AG04449 (cell line): ENCODE measurements around the gene GTF2F2.
"Not testable (repeated sequence)": the region's sequence is repeated elsewhere in the genome, so short reads cannot be mapped to it uniquely, and the experiment has no call there.

Experiments
- CTCF ChIA-PET: fragments of 350-600 bp; formaldehyde crosslinking; extraction: SDS; loops from one replicate; lab custom pipeline; 2021; ENCODE audit warnings: antibody characterized with exemption; lab: Yijun Ruan, JAX
- POLR2A ChIA-PET: fragments of 400-600, 350-600 bp; formaldehyde crosslinking; extraction: SDS; loops from one replicate; lab custom pipeline; 2020; ENCODE audit warnings: antibody characterized with exemption, inconsistent platforms; lab: Yijun Ruan, JAX
- DNase-seq: peaks from one replicate; pipeline ENCODE4 v3.0.0-alpha.2; 2010; ENCODE audit warnings: low read depth, low spot score
- H3K4me3 ChIP-seq: 2 replicates; pipeline ENCODE4 v1.5.1; 2011; ENCODE audit warnings: low read depth, mild to moderate bottlenecking, control low read depth, low read length
- CTCF ChIP-seq: IDR thresholded peaks from one replicate; pipeline ENCODE4 v1.5.1; 2011; ENCODE audit warnings: mild to moderate bottlenecking, moderate library complexity, low read length, control low read depth, inconsistent platforms; ENCODE audit not compliant: insufficient read depth; ENCODE audit errors: missing control alignments

GTF2F2 gene

GRCh38 chr13:45242524-45242923, 122.2 kb downstream of the GTF2F2 start:
- TF ChIP-seq CTCF, result no peak
- DNase-seq, result no peak
- POLR2A ChIA-PET, result no interaction called here
- CTCF ChIA-PET, result no interaction called here
- H3K4me3 ChIP-seq, result no peak overlapping the region

- DNase-seq, result no peak
- TF ChIP-seq CTCF, result no peak
- no peak overlapping the region for H3K4me3 ChIP-seq
- ChIA-PET CTCF (no interaction called here), POLR2A (no interaction called here)
Observed at GRCh38 chr13:45243077-45243476, 122.8 kb downstream of the GTF2F2 start.

GRCh38 chr13:45244736-45245135, 124.4 kb downstream of the GTF2F2 start:
- POLR2A ChIA-PET, result interaction anchor here (0.6 kb wide), 1 partner anchor 77 kb away, joined by 6 read pairs; no protein-coding TSS in a partner anchor
- CTCF ChIA-PET, result interaction anchor here (0.7 kb wide), 1 partner anchor 10 kb away, joined by 3 read pairs; no protein-coding TSS in a partner anchor
- DNase-seq, H3K4me3 ChIP-seq: not testable (repeated sequence)

GRCh38 chr13:45249662-45250061, 129.4 kb downstream of the GTF2F2 start:
- POLR2A ChIA-PET, result no interaction called here
- no peak for DNase-seq
- TF ChIP-seq CTCF, result no peak
- CTCF ChIA-PET, result no interaction called here
- no peak overlapping the region for H3K4me3 ChIP-seq

GRCh38 chr13:45254396-45254795, 134.1 kb downstream of the GTF2F2 start:
- CTCF ChIA-PET, result no interaction called here
- TF ChIP-seq CTCF, result no peak
- no peak overlapping the region for H3K4me3 ChIP-seq
- POLR2A ChIA-PET, result no interaction called here
- DNase-seq, result no peak

- POLR2A ChIA-PET, result interaction anchor here (0.5 kb wide), 2 partner anchors 37 to 128 kb away, joined by 3 read pairs; no protein-coding TSS in a partner anchor
- no peak overlapping the region for H3K4me3 ChIP-seq
- DNase-seq, result no peak
- CTCF ChIA-PET, result interaction anchor here (1.3 kb wide), 2 partner anchors 26 to 209 kb away, joined by 3 to 4 read pairs; no protein-coding TSS in a partner anchor
- TF ChIP-seq CTCF, result no peak
Observed at GRCh38 chr13:45255247-45255987, 135.1 kb downstream of the GTF2F2 start.
